ENCODE results near the gene DNAH2.

DNAH2 gene

DNA sequence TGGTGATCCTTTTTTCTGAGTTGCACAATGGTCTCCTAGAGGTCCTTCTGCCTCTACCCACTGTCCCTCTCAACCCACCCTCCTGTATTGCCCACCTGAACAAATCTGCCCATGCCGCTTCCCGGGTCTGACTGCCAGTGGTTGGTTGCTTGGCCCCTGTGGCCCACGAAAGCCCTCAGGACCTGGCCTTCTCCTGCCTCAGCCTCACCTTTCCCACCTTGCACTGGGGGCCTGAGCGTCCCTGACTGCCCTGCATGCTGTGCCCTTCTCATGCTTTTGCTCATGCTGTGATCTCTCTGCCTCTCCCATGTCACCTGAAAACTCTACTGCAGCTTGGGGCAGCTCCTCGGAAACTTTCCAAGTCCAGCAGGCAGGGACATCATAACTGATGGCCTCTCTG lies 102.7 kb downstream of the DNAH2 start:
- DNase-seq (ENCODE audit: low read depth): no peak

DNA sequence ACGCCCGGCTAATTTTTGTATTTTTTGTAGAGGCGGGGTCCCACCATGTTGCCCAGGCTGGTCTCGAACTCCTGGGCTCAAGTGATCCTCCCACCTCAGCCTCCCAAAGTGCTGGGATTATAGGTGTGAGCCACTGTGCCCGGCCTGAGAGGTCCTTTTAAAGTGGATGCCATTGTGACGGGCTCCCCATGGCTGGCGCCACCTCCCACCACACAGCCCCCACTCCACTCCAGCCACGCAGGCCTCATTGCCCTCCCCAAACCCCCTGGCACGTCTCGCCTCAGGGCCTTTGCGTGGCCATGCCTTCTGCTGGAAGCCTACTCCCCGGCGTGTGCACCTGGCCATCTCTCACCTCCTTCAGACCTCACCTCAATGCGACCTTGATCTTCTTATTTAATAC lies 104.6 kb downstream of the DNAH2 start:
- no peak for DNase-seq (ENCODE audit: low read depth)

DNA sequence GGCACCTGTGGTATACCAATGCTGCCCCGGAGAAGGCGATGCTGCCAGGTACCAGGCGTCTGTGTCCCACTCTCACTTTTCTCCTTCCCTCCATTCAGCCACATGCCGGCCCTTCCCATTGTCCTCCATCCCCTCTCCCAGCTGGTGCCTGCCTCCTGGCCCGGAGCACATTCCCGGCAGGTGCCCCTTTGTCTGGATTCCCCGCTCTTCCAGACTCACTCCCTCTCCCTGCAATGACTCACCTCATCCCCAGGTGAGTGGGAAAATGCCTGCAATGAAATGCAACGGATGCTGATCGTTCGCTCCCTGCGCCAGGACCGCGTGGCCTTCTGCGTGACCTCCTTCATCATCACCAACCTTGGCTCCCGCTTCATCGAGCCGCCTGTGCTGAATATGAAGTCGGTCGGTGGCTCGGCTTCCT lies 106.0 kb downstream of the DNAH2 start:
- no peak for DNase-seq (ENCODE audit: low read depth)

DNA sequence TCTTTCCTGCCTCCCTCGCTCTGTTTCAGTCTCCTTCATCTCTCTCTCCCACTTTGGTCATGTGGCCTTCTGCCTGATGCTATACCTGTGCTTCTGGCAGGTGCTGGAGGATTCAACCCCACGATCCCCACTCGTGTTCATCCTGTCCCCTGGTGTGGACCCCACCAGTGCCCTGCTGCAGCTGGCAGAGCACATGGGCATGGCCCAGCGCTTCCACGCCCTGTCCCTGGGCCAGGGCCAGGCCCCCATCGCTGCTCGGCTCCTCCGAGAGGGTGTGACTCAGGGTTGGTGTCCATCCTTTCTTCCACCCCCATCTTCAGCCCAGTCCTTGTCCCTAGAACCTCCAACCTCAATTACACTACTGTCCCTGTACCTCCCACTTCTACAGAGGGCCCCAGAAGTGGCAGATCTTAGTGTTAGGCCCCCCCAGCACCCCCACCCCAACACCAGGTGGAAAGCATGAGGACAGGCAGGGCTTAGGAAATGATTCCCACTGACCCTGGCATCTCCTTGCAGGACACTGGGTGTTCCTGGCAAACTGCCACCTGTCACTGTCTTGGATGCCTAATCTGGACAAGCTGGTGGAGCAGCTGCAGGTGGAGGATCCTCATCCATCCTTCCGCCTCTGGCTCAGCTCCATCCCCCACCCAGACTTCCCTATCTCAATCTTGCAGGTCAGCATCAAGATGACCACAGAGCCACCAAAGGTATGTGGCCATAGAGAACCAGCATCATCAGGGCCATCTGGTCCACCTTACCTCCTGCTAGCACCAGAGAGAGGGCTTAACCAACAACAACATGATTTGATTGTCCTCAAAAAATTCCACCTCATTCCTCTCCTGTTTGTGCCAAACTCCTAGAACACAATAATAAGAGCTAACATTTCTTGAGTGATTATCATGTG lies 106.7 kb downstream of the DNAH2 start:
- DNase-seq (ENCODE audit: low read depth): no peak

DNA sequence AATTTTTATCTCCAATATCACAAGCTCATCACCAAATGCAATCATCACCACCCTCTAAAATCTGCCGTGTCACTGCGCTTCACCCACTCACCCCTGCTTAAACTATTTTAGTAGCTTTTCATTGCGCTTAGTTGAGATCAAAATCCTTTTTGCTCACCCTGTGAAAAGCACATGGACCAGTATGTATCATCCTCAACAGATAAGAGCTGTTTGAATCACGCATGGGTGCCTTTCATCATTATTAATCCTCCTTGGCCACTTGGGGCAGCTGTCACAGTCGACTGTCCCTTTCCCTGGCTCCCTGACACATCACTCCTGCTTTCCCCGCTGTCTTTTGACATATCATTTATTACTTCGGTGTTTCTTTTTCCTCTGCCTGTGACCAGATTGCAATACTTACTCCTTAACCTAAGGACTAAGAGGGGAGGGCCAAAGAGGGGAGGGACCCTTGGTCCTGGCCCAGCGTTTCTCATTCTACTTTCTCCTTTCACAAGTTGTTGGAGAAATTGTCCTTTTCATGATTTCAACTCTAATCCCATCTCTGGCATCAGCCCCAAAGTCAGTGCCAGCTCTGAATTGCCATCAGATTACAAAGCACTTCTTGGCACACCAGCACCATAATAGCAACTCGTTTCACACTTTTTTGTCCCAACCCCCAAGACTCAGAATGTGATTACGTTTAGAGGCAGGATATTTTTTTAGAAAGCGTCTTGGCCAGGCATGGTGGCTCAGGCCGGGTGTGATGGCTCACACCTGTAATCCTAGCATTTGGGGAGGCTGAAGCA lies 107.9 kb downstream of the DNAH2 start:
- DNase-seq (ENCODE audit: low read depth): peak; percentile 43

DNA sequence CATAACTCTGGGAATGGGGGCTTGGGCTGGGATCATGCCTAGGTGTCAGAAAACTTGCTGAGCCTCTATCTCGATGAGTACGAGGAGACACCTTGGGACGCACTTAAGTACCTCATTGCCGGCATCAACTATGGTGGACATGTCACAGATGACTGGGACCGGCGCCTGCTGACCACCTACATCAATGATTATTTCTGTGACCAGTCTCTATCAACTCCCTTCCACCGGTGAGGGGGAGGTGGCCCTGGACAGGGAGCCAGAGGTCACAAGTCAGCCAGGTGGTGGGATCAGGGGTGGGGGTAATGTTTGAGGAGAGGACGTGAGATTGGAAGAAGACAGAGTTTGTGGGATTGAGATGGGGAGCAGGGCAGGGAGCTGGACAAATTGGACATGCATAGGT lies 113.1 kb downstream of the DNAH2 start:
- no peak for DNase-seq (ENCODE audit: low read depth)

DNA sequence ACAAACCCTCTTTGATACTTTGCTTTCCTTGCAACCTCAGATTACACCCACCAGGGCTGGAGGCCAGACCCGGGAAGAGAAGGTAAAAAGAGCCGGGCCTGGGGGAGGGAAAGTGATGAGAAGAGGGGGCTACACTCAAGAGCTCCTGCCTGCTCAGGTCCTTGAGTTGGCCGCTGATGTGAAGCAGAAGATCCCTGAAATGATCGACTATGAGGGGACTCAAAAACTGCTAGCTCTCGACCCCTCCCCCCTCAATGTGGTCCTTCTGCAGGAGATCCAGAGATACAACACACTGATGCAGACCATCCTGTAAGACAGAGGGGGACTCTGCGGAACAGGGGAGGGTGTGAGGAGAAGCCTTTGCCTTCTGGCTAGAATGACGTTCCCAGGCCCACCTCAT lies 113.7 kb downstream of the DNAH2 start:
- no peak for DNase-seq (ENCODE audit: low read depth)

DNA sequence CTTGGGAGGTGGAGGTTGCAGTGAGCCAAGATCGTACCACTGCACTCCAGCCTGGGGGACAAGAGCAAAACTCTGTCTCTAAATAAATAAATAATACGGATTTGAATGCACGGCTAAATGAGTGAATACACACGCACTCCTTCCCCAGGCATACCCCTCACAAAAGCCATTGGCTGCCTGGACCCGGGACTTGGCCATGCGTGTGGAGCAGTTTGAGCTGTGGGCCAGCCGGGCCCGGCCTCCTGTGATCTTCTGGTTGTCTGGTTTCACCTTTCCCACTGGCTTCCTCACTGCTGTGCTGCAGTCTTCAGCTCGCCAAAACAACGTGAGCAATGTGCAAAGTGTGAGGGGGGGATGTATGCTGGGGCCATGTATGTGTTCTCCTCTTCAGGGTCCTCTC lies 114.9 kb downstream of the DNAH2 start:
- no peak for DNase-seq (ENCODE audit: low read depth)

DNA sequence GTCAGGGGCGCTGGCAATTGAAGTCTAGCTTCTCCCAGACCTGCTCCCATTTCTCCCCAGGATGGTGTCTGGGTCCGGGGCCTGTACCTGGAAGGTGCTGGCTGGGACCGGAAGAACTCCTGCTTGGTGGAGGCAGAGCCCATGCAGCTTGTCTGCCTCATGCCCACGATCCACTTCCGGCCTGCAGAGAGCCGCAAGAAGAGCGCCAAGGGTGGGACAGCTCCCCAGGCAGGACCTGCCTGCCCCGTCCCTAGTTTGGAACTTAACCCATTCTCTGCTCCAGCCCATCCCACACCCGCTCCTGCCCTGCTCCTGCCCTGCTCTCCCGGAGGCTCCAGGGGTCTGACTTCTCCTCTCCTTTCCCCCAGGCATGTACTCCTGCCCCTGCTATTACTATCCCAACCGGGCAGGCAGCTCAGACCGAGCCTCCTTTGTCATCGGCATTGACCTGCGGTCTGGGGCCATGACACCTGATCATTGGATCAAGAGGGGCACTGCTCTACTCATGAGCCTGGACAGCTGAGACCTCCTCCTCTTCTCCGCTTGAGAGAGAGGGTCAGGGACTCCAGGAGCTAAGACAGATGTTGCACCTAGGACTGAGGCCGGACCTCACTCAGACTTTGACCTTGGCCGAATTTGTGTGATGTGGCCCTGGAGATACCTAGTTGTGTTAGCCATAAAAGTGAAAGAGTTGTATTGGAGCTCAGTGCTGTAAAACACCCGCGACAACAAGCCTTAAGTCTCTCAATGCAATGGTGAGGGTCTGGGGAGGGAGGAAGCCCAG lies 115.7 kb downstream of the DNAH2 start:
- DNase-seq (ENCODE audit: low read depth): no peak

DNA sequence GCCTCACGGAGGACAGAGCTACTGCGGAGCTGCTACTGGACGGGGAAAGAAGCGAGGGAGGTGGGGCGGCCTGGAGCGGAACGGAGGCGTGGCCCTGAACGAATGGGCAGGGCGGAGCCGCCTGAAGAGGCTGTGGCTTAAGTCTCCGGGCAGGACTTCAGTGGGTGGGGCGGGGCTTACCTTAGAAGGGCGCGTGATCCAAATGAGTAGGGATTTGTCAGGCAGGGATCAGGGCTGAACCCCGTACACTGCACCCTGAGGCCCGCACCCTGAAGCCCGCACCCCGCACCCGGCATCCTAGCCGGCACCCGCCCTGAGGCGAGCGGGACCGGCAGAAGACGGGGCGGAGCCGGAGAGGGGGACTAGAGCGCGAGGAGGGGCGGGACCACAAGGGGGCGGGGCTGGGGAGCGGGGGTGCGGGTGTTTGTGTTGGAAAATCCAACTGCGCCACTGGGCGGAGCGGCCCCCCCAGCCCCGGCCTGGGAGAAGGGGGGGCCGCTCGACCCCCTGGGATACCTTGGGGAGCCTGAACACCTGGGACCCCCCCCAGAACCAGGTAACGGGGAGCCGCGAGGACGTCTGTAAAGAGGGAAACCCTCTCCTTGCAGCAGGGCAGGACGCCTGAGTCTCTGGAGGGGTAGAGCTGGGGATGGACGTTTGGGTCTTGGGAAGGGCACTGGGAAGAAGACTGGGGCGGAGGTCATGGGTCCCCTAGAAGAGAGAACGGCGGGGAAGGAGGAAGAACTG lies 116.4 kb downstream of the DNAH2 start, which contains the start of gene KDM6B:
Gene KDM6B, plus strand, starts transcription at position 423 of the 747 bp plus-strand sequence. CDS start 11,338 bp downstream, outside the sequence.
- peak; percentile 92 for DNase-seq (ENCODE audit: low read depth)

DNA sequence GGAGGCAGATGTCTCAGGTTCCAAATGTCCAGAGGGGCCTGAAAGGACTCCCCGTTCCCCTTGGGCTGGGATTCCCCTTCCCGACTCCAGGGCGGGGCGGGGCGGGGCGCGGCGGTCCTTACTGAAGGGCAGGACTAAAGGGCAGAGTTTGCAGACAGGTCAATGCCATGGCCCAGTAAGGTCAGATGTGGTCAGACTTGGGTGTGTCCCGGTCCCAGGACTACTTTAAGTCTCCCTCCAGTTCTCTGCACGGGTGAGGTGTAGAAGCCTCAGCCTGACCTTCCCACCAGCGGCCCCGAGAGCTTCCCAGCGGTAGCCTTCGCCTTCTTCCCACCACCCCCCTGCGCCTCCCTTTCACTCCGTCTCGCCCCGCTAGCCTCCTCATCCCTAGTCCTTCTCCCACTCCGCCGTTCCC lies 117.0 kb downstream of the DNAH2 start:
- DNase-seq (ENCODE audit: low read depth): no peak

DNA sequence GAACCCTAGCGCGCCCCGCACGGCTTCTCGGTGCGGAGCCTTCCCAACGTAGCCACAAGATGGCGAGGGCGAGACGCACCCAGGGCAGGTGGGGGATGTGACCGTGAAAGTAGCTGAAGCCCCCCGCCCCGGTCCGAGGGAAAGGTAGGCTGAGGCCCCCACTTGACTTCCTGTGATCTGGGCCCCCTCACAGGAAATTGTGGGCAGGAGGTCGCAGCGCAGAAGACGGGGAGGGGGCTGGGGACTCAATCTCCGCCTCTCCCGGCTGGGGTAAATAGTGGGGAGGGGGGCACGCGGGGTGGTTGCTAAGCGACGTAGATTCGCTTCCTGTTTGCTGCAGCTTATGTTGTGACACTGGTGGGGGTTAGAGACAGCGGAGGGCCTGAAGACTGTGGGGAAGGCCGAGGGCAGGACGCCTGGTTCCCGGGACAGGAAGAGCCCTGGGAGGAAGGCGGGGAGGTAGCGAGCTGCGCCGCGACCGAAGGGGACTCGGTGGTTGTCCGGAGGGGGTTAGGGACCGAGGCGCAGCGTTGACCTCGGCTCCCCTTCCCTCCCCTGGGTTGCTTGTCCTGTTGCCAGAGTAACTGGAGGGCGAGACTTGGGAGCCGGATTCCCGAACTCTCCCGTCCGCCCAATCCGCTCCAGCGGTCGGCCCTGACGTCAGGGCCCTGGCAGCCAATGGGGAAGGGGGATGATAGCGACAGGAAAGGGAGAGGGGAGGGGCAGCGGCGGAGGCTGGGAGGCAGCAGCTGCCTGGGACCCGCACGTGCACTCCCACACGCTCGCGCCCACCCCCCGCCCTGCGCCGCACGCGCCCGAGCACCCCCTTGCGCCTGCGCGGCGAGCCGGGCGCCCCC lies 117.6 kb downstream of the DNAH2 start:
- peak; percentile 99 for DNase-seq (ENCODE audit: low read depth)

DNA sequence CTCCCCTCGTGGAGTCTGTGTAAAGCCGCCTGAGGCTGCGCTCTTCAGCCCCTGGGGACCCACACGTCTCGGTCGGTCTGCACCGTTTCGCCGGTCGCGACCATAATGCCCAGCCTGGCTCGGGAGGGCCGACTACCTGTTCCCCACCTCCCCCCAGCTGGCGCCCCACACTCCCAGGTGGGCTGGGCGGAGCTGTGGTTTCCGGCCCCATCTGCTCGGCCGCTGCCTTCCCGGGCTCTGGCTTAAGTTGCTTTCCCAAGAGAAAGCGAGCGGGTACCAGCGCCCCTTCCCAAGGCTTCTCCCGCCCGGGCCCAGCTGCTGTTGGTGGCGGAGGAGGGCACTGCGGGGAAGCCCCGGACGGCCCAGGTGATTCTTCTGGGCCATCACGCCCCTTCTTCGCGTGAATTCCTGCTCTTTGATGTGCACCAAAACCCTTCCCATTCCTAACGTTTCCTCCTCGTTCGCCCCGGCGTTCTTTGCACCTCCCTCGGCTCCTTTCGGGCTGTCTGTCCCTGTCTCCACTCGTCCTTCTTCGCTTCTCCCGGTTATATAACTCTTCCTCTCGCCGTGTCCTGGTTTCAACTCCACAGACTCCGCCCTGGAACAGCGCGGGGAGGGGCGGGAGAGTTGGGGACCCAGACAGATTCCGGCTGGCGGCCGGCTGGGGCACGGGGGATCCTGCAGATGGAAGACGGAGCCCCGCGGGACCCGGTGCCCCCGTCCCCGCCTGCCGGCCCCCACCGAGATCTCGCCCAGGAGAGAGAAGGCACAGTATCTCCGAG lies 118.5 kb downstream of the DNAH2 start:
- peak; percentile 83 for DNase-seq (ENCODE audit: low read depth)

DNA sequence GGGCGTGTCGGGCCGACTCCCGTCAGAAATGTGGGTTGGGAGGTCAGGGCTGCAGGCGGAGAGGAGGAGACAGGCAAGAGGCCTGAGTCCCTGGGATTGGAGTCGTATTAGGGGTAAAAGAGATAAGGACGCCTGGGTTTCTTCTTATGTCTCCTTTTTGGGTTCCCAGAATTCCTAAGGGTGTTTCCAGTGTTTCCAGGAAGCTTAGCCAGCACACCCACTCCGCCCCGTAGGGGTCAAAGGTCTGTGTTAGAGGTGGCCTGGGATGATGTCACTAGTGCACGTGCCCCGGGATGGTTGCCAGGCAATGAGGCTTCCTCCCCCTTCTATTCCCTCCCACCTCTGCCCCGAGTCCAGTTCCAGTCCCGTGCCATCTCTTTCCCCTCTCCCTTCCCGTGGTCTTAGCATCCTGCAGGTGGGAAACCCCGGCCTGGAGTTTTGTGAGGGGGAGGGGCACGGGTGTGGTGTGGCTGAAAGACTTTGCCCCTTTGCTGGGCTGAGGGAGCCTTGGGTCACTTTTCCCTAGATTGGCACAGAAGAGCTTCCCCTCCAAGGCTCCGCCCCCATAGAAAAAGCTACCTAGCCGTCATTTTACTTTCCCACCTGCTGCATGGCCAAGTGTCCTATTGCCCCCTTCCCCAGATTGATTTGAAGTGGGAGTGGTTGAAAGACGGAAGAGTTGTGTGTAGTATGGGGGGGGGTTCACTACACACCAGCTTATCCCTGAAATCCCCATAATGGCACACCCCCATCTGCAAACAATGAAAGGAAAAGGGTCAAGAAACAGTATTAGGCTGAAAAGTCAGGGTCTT lies 119.3 kb downstream of the DNAH2 start:
- peak; percentile 97 for DNase-seq (ENCODE audit: low read depth)

DNA sequence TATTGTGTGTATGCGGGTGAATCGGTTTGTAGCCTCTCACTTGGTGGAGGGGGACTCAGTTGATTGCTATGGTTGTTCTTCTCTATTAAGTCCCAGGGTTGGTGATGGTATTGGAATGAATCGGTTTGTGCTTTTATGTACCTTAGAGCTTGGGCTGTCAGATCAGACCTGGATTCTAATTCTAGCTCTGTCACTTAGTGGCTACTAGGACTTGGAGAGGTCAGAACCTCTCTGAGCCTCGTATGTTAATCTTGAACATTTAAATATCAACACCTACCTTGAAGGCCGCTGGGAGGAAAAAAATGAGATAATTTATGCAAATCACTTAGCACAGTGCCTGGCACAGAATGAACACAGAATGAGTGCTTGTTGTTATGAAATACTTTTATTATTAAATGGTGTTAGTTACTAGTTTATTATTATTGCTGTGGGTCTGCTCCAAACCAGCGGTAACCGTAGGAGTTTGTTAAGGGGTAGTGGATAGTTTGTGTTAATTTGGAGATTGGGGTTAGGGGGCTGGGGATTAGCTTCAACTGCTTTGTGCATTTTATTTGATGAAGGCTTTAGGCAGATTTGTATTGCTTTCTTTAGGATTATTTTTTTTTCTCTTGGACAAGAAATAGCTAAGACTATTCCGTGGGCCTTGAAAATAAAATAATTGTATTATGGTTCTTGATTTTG lies 120.0 kb downstream of the DNAH2 start:
- no peak for DNase-seq (ENCODE audit: low read depth)

DNA sequence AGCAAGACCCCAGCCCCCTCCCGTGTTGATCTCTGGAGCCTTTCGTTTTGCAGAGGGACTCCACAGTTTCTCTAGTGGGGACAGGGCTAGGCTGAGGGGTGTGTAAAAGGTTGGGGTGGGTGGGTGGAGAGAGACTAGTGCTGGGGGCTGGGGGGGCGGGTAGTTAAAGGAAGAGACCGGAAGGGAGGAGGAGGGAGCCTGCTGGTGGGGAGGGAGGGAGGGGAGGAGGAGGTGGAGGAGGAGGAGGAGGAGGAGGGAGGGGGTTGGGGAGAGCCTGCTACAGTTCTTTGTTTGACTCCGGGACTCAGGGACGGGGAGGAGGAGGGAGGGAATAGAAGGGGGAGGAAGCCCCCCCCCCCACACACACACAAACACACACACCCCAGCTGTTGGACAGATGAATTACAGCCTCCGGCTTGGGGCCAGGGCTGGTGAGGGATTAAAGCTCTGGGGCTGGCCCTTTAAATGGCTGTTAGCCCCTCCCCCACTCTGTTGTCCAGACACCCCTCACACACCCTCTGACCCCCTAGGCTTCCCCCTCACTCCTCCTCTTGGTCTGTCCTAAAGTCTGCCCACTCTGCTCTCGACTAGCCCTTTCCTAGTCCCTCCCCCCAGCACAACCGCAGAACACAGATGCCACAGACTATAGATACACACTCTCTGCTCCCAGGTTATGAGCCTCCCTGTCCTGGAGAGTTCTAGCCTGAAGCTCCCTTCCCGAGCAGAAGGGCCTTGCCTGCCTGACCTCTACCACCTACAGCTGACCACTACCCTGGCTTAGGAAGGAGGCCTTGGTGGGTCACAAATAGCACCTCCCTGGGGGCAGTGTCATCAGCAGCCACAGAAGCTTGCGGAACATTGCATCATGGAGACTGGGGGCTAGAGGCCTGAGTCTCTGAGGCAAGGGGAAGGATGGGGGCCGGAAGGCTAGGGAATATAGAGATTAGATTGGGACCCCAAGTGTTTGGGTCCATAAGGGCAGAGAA lies 120.8 kb downstream of the DNAH2 start:
- peak; percentile 83 for DNase-seq (ENCODE audit: low read depth)

All from EH (cell line).